Measurements from ENCODE around the gene DOCK6.

DOCK6 gene

DNA sequence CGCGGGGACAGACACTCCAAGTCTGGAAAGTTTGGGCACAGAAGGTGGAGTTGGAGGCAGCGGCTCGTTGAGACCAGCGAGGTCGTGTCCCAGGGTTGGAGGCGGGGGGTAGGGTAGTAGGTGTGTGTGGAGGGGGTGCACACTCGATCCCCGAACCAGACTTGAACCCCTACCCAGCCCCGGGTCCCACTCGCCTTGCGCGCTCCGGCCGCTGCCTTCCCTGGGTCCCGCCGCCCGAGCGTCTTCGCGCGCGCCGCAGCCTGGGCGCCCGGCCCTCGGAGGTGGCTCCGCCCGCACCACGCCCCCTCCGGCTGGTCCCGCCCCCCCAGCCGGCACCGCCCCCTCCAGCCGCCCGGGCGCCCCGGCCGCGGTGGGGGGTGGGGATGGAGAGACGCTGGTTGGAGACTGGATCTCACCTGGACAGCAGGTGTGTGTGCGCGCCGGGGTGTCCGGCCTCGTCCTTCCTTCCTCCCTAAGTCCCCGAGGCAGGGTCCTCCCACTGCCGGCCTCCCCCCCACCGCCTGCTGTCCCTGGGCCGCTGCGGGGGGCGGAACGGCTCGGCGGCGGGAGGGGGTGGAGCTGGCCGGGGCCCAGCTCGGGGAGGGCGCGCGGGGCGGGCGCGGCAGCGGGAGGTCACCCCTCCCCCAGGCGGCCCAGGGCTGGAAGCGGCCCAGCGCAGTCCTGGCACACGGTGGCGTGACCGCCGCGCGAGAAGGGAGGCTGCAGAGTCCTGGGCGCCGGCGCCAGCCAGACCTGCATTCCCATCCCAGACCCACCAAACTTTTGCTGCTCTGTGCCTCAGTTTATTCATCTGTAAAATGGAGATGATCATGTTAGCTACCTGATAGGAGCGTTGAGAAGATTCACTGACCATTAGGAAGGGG, 64.8 kb downstream of the DOCK6 start, which contains the start of gene KANK2 (continued):
- no peak for TF ChIP-seq ZNF561 (tag by site-specific recombination; IDR thresholded peaks at IDR 0.05; ENCODE audit: borderline replicate concordance)
- no peak for TF ChIP-seq ZNF837 (tag by site-specific recombination; IDR thresholded peaks at IDR 0.05)
- TF ChIP-seq ZNF341 (tag by site-specific recombination; IDR thresholded peaks at IDR 0.05; ENCODE audit: low read depth), result peak; percentile 91
- peak; percentile 90 for TF ChIP-seq GLIS2 (tag by site-specific recombination; IDR thresholded peaks at IDR 0.05)
- 0 out of 2 replicates have a peak, but pooled peaks have one; percentile 29 for TF ChIP-seq WT1 (tag by site-specific recombination; IDR thresholded peaks at IDR 0.05)
- TF ChIP-seq ZSCAN30 (tag by site-specific recombination; IDR thresholded peaks at IDR 0.05), result peak; percentile 48; the same call in 1 of the 2 replicates
- no peak for TF ChIP-seq RBAK (tag by site-specific recombination; IDR thresholded peaks at IDR 0.05)
- TF ChIP-seq ZNF521 (tag by site-specific recombination; IDR thresholded peaks at IDR 0.05), result no peak
- no peak for TF ChIP-seq PRDM6 (tag by site-specific recombination; IDR thresholded peaks at IDR 0.05)
- TF ChIP-seq, protein P1, sequence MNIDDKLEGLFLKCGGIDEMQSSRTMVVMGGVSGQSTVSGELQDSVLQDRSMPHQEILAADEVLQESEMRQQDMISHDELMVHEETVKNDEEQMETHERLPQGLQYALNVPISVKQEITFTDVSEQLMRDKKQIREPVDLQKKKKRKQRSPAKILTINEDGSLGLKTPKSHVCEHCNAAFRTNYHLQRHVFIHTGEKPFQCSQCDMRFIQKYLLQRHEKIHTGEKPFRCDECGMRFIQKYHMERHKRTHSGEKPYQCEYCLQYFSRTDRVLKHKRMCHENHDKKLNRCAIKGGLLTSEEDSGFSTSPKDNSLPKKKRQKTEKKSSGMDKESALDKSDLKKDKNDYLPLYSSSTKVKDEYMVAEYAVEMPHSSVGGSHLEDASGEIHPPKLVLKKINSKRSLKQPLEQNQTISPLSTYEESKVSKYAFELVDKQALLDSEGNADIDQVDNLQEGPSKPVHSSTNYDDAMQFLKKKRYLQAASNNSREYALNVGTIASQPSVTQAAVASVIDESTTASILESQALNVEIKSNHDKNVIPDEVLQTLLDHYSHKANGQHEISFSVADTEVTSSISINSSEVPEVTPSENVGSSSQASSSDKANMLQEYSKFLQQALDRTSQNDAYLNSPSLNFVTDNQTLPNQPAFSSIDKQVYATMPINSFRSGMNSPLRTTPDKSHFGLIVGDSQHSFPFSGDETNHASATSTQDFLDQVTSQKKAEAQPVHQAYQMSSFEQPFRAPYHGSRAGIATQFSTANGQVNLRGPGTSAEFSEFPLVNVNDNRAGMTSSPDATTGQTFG (tag by site-specific recombination; IDR thresholded peaks at IDR 0.05; ENCODE audit: borderline replicate concordance), result no peak
- TF ChIP-seq ZNF473 (tag by site-specific recombination; IDR thresholded peaks at IDR 0.05), result no peak
- TF ChIP-seq ZEB2 (tag by site-specific recombination; IDR thresholded peaks at IDR 0.05), result peak; percentile 84
- TF ChIP-seq TRIM28 (IDR thresholded peaks at IDR 0.05; ENCODE audit: borderline replicate concordance, low read length), result no peak
- TF ChIP-seq ZFP37 (tag by site-specific recombination; IDR thresholded peaks at IDR 0.05), result no peak
- 0 out of 2 replicates have a peak, but pooled peaks have one; percentile 23 for TF ChIP-seq ZNF184 (tag by site-specific recombination; IDR thresholded peaks at IDR 0.05)
- TF ChIP-seq ZNF404 (tag by site-specific recombination; IDR thresholded peaks at IDR 0.05), result no peak
- no peak for TF ChIP-seq ZNF350 (tag by site-specific recombination; IDR thresholded peaks at IDR 0.05)
- TF ChIP-seq ZBTB8A (tag by site-specific recombination; IDR thresholded peaks at IDR 0.05), result peak; percentile 47
- TF ChIP-seq KLF16 (tag by site-specific recombination; IDR thresholded peaks at IDR 0.05), result peak; percentile 96
- peak; percentile 73; the same call in 1 of the 2 replicates for TF ChIP-seq KLF8 (tag by site-specific recombination; IDR thresholded peaks at IDR 0.05)
- TF ChIP-seq ZNF335 (tag by site-specific recombination; conservative IDR thresholded peaks at IDR 0.05), result peak; percentile 55; the same call in 1 of the 2 replicates
- TF ChIP-seq GLIS1 (tag by site-specific recombination; IDR thresholded peaks at IDR 0.05), result peak; percentile 98
- TF ChIP-seq TCF7L2 (IDR thresholded peaks at IDR 0.05; ENCODE audit: borderline replicate concordance, low read depth, low read length), result no peak
- TF ChIP-seq GFI1B (tag by site-specific recombination; IDR thresholded peaks at IDR 0.05), result no peak
- TF ChIP-seq IKZF3 (tag by site-specific recombination; IDR thresholded peaks at IDR 0.05), result peak; percentile 36; the same call in 1 of the 2 replicates
- TF ChIP-seq ZNF791 (tag by site-specific recombination; IDR thresholded peaks at IDR 0.05), result no peak
- TF ChIP-seq KLF9 (tag by site-specific recombination; IDR thresholded peaks at IDR 0.05; ENCODE audit: low read depth), result peak; percentile 97
- TF ChIP-seq KLF10 (tag by site-specific recombination; IDR thresholded peaks at IDR 0.05), result peak; percentile 91
- peak; percentile 39; the same call in 1 of the 2 replicates for TF ChIP-seq ZBTB11 (tag by site-specific recombination; conservative IDR thresholded peaks at IDR 0.05; ENCODE audit: low read depth)
- 0 out of 2 replicates have a peak, but pooled peaks have one; percentile 19 for TF ChIP-seq ZBTB44 (tag by site-specific recombination; IDR thresholded peaks at IDR 0.05)
- peak; percentile 57 for TF ChIP-seq ZFHX2 (tag by site-specific recombination; conservative IDR thresholded peaks at IDR 0.05)
- TF ChIP-seq KLF1 (tag by site-specific recombination; IDR thresholded peaks at IDR 0.05), result peak; percentile 63
